K562 (cell line): ENCODE results near the gene TMEM181. TPM values are rescaled to one million over a fixed set of nuclear protein-coding genes. Genes with fewer than 3 reads are reported as not detected.
A peak's percentile ranks its signal among the peaks of the same experiment; 100 is the strongest.

Experiments used
- ATAC-seq: fragments of 200-7000 bp; cut with Tn5 transposase; 3 replicates; pipeline ENCODE4 v1.9.1; 2020; ENCODE audit warnings: moderate library complexity
- BruUV-seq: library from RNA; stranded (reverse); fragments of 400-500 nt; replicated peaks from 2 replicates; lab custom pipeline; 2021; lab: Mats Ljungman, UMichigan
- CTCF ChIA-PET: fragments of 300-600 bp; formaldehyde crosslinking; extraction: SDS; loops from one replicate; lab custom pipeline; 2021; ENCODE audit warnings: low intra/inter-chr PET ratio; lab: Yijun Ruan, JAX
- POLR2A ChIA-PET: fragments of 300-600, 350-650 bp; sonication (Branson Sonifier 250); formaldehyde crosslinking; extraction: SDS; loops from one replicate; lab custom pipeline; 2021; ENCODE audit warnings: antibody characterized with exemption, inconsistent platforms; lab: Yijun Ruan, JAX
- DNase-seq, 4 experiments: peaks; one replicate each; pipeline versions ENCODE4 v3.0.0 to v3.0.0-alpha.2; 2011 to 2018; ENCODE audit warnings: low spot score in 3 of 4, mixed read lengths in 3 of 4; ENCODE audit errors: extremely low read depth in 1 of 4
- FAIRE-seq: peaks from 2 replicates; lab custom pipeline; 2011; peaks lifted over from hg19 to GRCh38; lab: Jason Lieb, UNC
- H2AFZ ChIP-seq: 2 replicates; pipeline ENCODE4 v1.6.0; 2011; ENCODE audit warnings: low read depth, low read length, control low read depth, inconsistent platforms
- H3K27ac ChIP-seq: fragments of 200-600 bp; 3 replicates; pipeline ENCODE4 v1.8.0; 2011; ENCODE audit warnings: low read depth, mild to moderate bottlenecking, control low read depth, inconsistent platforms, low read length, moderate library complexity, mixed read lengths; ENCODE audit errors: extremely low read depth
- H3K27me3 ChIP-seq, 2 experiments: fragments of 300-600 bp in 1 of 2; 2 replicates in 1 of 2; 3 replicates in 1 of 2; pipeline versions ENCODE4 v1.6.0 to v1.8.0; 2011; ENCODE audit warnings: inconsistent platforms in 2 of 2, low read length in 2 of 2, mild to moderate bottlenecking in 1 of 2, mixed read lengths in 1 of 2, moderate library complexity in 1 of 2; ENCODE audit not compliant: control insufficient read depth in 2 of 2, insufficient read depth in 2 of 2
- H3K36me3 ChIP-seq: fragments of 300-600 bp; 3 replicates; pipeline ENCODE4 v1.8.0; 2011; ENCODE audit warnings: mild to moderate bottlenecking, low read length, inconsistent platforms; ENCODE audit not compliant: control insufficient read depth, insufficient read depth
- H3K4me1 ChIP-seq, 2 experiments: fragments of 200-600 bp in 1 of 2; replicated peaks in 1 of 2; 2 replicates in 1 of 2; 3 replicates in 1 of 2; pipeline versions ENCODE4 v1.5.1 to v1.8.0; 2011; ENCODE audit warnings: inconsistent platforms in 2 of 2, low read length in 2 of 2, mild to moderate bottlenecking in 1 of 2, mixed read lengths in 1 of 2, moderate library complexity in 1 of 2; ENCODE audit not compliant: control insufficient read depth in 2 of 2, insufficient read depth in 2 of 2
- H3K4me2 ChIP-seq: 2 replicates; pipeline ENCODE4 v1.6.1; 2011; ENCODE audit warnings: low read length, control low read depth, inconsistent platforms, mixed read lengths; ENCODE audit not compliant: insufficient read depth
- H3K4me3 ChIP-seq: fragments of 200-600 bp; sonication (generic), shearing (Covaris generic); 2 replicates; pipeline ENCODE4 v1.5.1; 2016; ENCODE audit warnings: control low read depth, inconsistent platforms
- H3K79me2 ChIP-seq: fragments of 200-600 bp; 3 replicates; pipeline ENCODE4 v1.8.0; 2011; ENCODE audit warnings: low read length, inconsistent platforms; ENCODE audit not compliant: control insufficient read depth, insufficient read depth
- H3K9ac ChIP-seq, 2 experiments: 2 replicates each; pipeline versions ENCODE4 v1.6.0 to v1.6.1; 2011; ENCODE audit warnings: low read depth in 2 of 2, low read length in 2 of 2, control low read depth in 1 of 2, inconsistent platforms in 1 of 2, mild to moderate bottlenecking in 1 of 2, mixed read lengths in 1 of 2; ENCODE audit not compliant: insufficient read depth in 1 of 2
- H3K9me1 ChIP-seq: one replicate; pipeline ENCODE4 v1.6.0; 2011; ENCODE audit warnings: inconsistent platforms, mild to moderate bottlenecking, low read length, moderate library complexity; ENCODE audit not compliant: control insufficient read depth, insufficient read depth
- H3K9me3 ChIP-seq: replicated peaks from 2 replicates; pipeline ENCODE4 v1.5.1; 2011; ENCODE audit warnings: low read depth, low read length, inconsistent platforms; ENCODE audit not compliant: control insufficient read depth, insufficient read depth
- H4K20me1 ChIP-seq: replicated peaks from 2 replicates; pipeline ENCODE4 v1.6.1; 2011; ENCODE audit warnings: low read length, inconsistent platforms, mixed read lengths; ENCODE audit not compliant: control insufficient read depth, insufficient read depth
- CREB5 ChIP-seq: fragments of 250-450 bp; sonication (Bioruptor Pico); IDR thresholded peaks from 2 replicates; pipeline ENCODE4 v1.5.0; 2020; ENCODE audit warnings: mild to moderate bottlenecking
- DDX20 ChIP-seq: fragments of 450-650 bp; IDR thresholded peaks from 2 replicates; pipeline ENCODE4 v1.6.1; 2016; ENCODE audit warnings: missing genetic modification characterization, low read depth, mild to moderate bottlenecking, missing compliant biosample characterization, moderate library complexity
- EHMT2 ChIP-seq: fragments of 450-650 bp; IDR thresholded peaks from 2 replicates; pipeline ENCODE4 v1.6.1; 2018; ENCODE audit warnings: antibody characterized with exemption
- MITF ChIP-seq: IDR thresholded peaks from 2 replicates; pipeline ENCODE4 v1.6.1; 2014; ENCODE audit warnings: antibody characterized with exemption
- MTA1 ChIP-seq: fragments of 450-650 bp; IDR thresholded peaks from 2 replicates; pipeline ENCODE4 v1.6.1; 2017; ENCODE audit warnings: borderline replicate concordance
- POLR2H ChIP-seq: IDR thresholded peaks from 2 replicates; pipeline ENCODE4 v1.6.1; 2016; ENCODE audit warnings: missing genetic modification characterization, low read depth, mild to moderate bottlenecking, control low read depth, missing compliant biosample characterization, moderate library complexity
- SMAD4 ChIP-seq: fragments of 250-450 bp; sonication (Bioruptor Pico); conservative IDR thresholded peaks from 2 replicates; pipeline ENCODE4 v1.8.0; 2021; ENCODE audit warnings: inconsistent platforms, mild to moderate bottlenecking, moderate library complexity
- SRSF3 ChIP-seq: fragments of 200-400 bp; formaldehyde crosslinking; IDR thresholded peaks from 2 replicates; pipeline ENCODE4 v1.6.1; 2016; ENCODE audit warnings: mild to moderate bottlenecking, low read length, moderate library complexity; ENCODE audit not compliant: insufficient read depth
- UBTF ChIP-seq, 2 experiments: IDR thresholded peaks; 2 replicates each; pipeline ENCODE4 v1.6.1; 2012; ENCODE audit warnings: improper control_type of control experiment in 2 of 2, low read depth in 2 of 2, low read length in 2 of 2, borderline replicate concordance in 1 of 2
- WHSC1 ChIP-seq: IDR thresholded peaks from one replicate; pipeline ENCODE4 v1.6.1; 2012; ENCODE audit warnings: low read length, control low read depth, inconsistent platforms
- ZC3H11A ChIP-seq: IDR thresholded peaks from 2 replicates; pipeline ENCODE4 v1.6.1; 2012; ENCODE audit warnings: low read depth, low read length, improper control_type of control experiment
- ZNF184 ChIP-seq: sonication (generic); formaldehyde crosslinking; IDR thresholded peaks from 2 replicates; pipeline ENCODE4 v1.5.0; 2020; ENCODE audit warnings: missing genetic modification reagents
- ZNF75A ChIP-seq: fragments of 450-650 bp; formaldehyde crosslinking; IDR thresholded peaks from 2 replicates; pipeline ENCODE4 v1.4.0; 2020; ENCODE audit warnings: mild to moderate bottlenecking
- ZNF76 ChIP-seq: fragments of 250-450 bp; sonication (Bioruptor Pico); IDR thresholded peaks from 2 replicates; pipeline ENCODE4 v1.4.0; 2020; ENCODE audit warnings: mild to moderate bottlenecking, moderate library complexity, borderline replicate concordance
- WGBS: fragments of 100-300 bp; shearing (Covaris generic); methylation state at CpG from one replicate; pipeline ENCODE4 v1.1.6; 2016; ENCODE audit warnings: low coverage, mixed read lengths; ENCODE audit not compliant: insufficient coverage; ENCODE audit errors: missing lambda C conversion rate; 5-methylcytosine and 5-hydroxymethylcytosine counted together
- in situ Hi-C: fragments of 300-500 bp; cut with MboI; formaldehyde crosslinking; loops from 4 replicates; pipeline ENCODE4 v1.15.0; 2018; ENCODE audit warnings: inconsistent platforms, mixed read lengths
- intact Hi-C: fragments of 100-400 bp; cut with micrococcal nuclease; formaldehyde crosslinking; loops from 2 replicates; pipeline ENCODE4 v1.14.2; 2022
- polyA plus RNA-seq, 8 experiments: library from polyadenylated mRNA; depleted of rRNA in 4 of 8; stranded (reverse) in 5 of 8; unstranded in 3 of 8; fragments of >200 nt; fragmentation: Nextera tagmentation in 2 of 8; fragmentation: Illumina TruSeq in 1 of 8; extraction: Ambion mirVana in 2 of 8; extraction: Trizol in 1 of 8; gene quantifications; 2 replicates each; pipeline versions ENCODE4 v1.2.1 to v1.2.3, GENCODE V29; 2011 to 2014; ENCODE audit warnings: inconsistent platforms in 1 of 8, missing spikeins in 1 of 8
- total RNA-seq, 7 experiments: library from RNA; depleted of rRNA in 6 of 7; stranded (reverse); fragments of >200 nt in 6 of 7; fragmentation: Illumina TruSeq in 2 of 7; extraction: Trizol in 2 of 7; gene quantifications; 2 replicates each; pipeline versions ENCODE4 v1.2.1 to v1.2.3, GENCODE V29; 2011 to 2021; ENCODE audit warnings: low replicate concordance in 1 of 7

Gene TMEM181
- total and polyA plus RNA-seq, 9 of the 15 experiments (the other 6 are each of a cell fraction or from before 2014, with no cell fraction given), result 5.6 to 27.2 (median 19.9) TPM

- Histone ChIP-seq H3K4me3 (no peak overlapping the region), H3K4me2 (no peak overlapping the region), H4K20me1 (peaks cover 10% of the 10 kb centered on the region), H3K9me1 (no peaks in the 10 kb centered on the region), H3K79me2 (no peaks in the 10 kb centered on the region), H3K27me3 (no peaks in the 10 kb centered on the region), H2AFZ (no peak overlapping the region)
- intact Hi-C loops, result no loop called here
- BruUV-seq, result no TSS peak
- ATAC-seq (no peak), FAIRE-seq (no peak), DNase-seq (no peak)
- POLR2A ChIA-PET, result interaction anchor here (1.1 to 1.9 kb wide), 2 partner anchors 11 to 17 kb away, joined by 4 to 5 read pairs; partner anchors contain the start of gene DYNLT1
- in situ Hi-C loops, result no loop called here
- 91% methylated on average over 20 of the region's 20 CpGs for WGBS
- CTCF ChIA-PET, result no interaction called here
- TF ChIP-seq MITF (no peak), SMAD4 (CRISPR knock-in tag) (no peak), EHMT2 (no peak), ZC3H11A (no peak), POLR2H (tag) (no peak), ZNF75A (no peak), ZNF184 (CRISPR knock-in tag) (no peak), UBTF (IDR thresholded peaks at IDR 0.05; ENCODE audit: borderline replicate concordance in 1 of 2, low read depth in 2 of 2, low read length in 2 of 2) (no peak), MTA1 (no peak), ZNF76 (no peak), DDX20 (tag) (no peak), WHSC1 (no peak), SRSF3 (no peak), CREB5 (CRISPR knock-in tag) (no peak)
- TF ChIP-seq, all 486 proteins: peak for 0
- H3K27ac ChIP-seq, result no peak overlapping the region
- H3K9ac ChIP-seq, result peak overlapping the region in 1 of 2 experiments; percentile 37; a peak in 1 of 4 replicates
- peaks cover 14 to 21% of the 10 kb centered on the region in 2 experiments for H3K4me1 ChIP-seq
- H3K9me3 ChIP-seq, result no peaks in the 10 kb centered on the region
- peaks cover 91% of the 10 kb centered on the region; the same call in 2 of the 3 replicates for H3K36me3 ChIP-seq
Measured at GRCh38 chr6:158627168-158627939, 67.5 kb downstream of the TMEM181 start.
